Lung (tissue), 12 donors: Measurements from ENCODE around the gene IGLL5. TPM values are rescaled to one million over a fixed set of nuclear protein-coding genes. Genes with fewer than 3 reads are reported as not detected.

ENCODE experiments used
- ATAC-seq: fragments of 200-7000 bp; cut with Tn5 transposase; one replicate; pipeline ENCODE4 v1.9.1; 2020; ENCODE audit warnings: moderate number of reproducible peaks; ENCODE audit not compliant: insufficient read depth, low FRiP score
- DNase-seq, 3 donors: peaks; one replicate each; pipeline ENCODE4 v3.0.0-alpha.2; 2013 to 2017
- H3K27ac ChIP-seq, 2 donors: one replicate each; pipeline ENCODE4 v1.5.1; 2013; ENCODE audit warnings: mild to moderate bottlenecking in 2 of 2, moderate library complexity in 2 of 2, control low read depth in 1 of 2, inconsistent platforms in 1 of 2, low read depth in 1 of 2, low read length in 1 of 2
- H3K27me3 ChIP-seq, 3 donors: one replicate each; pipeline ENCODE4 v1.5.1; 2013; ENCODE audit warnings: low read length in 2 of 3; ENCODE audit not compliant: control insufficient read depth in 3 of 3, insufficient read depth in 3 of 3
- H3K36me3 ChIP-seq, 4 donors: one replicate each; pipeline ENCODE4 v1.5.1; 2013; ENCODE audit warnings: low read length in 4 of 4, mild to moderate bottlenecking in 1 of 4, moderate library complexity in 1 of 4; ENCODE audit not compliant: control insufficient read depth in 4 of 4, insufficient read depth in 4 of 4
- H3K4me1 ChIP-seq, 5 donors: one replicate each; pipeline ENCODE4 v1.5.1; 2013; ENCODE audit warnings: low read length in 5 of 5, mild to moderate bottlenecking in 2 of 5, moderate library complexity in 1 of 5; ENCODE audit not compliant: control insufficient read depth in 5 of 5, insufficient read depth in 5 of 5
- H3K4me3 ChIP-seq: one replicate; pipeline ENCODE4 v1.5.1; 2013; ENCODE audit warnings: mild to moderate bottlenecking, control low read depth, moderate library complexity
- H3K9ac ChIP-seq, 2 donors: one replicate each; pipeline ENCODE4 v1.5.1; 2013; ENCODE audit warnings: low read length in 2 of 2, control low read depth in 1 of 2; ENCODE audit not compliant: insufficient read depth in 1 of 2
- H3K9me3 ChIP-seq, 4 donors: one replicate each; pipeline ENCODE4 v1.5.1; 2013; ENCODE audit warnings: low read length in 3 of 4, mild to moderate bottlenecking in 1 of 4, moderate library complexity in 1 of 4; ENCODE audit not compliant: control insufficient read depth in 4 of 4, insufficient read depth in 3 of 4
- CTCF ChIP-seq: IDR thresholded peaks from 2 replicates; pipeline ENCODE4 v1.5.1; 2012; ENCODE audit warnings: mild to moderate bottlenecking; ENCODE audit errors: control extremely low read depth, extremely low read depth
- WGBS, 2 donors: extraction: QIAGEN DNeasy Blood & Tissue Kit; methylation state at CpG; one replicate each; pipeline ENCODE4 v1.1.7; 2013; 5-methylcytosine and 5-hydroxymethylcytosine counted together
- polyA plus RNA-seq, 2 donors: library from polyadenylated mRNA; stranded (reverse); fragments of 200-250 nt; gene quantifications; one replicate each; pipeline ENCODE4 v1.2.1, GENCODE V29; 2013
- total RNA-seq, 2 donors: library from RNA; depleted of rRNA in 1 of 2; stranded (reverse); fragments of >200 nt in 1 of 2; gene quantifications; one replicate each; pipeline ENCODE4 v1.2.1, GENCODE V29; 2014 to 2021
- donor health status: control.
- donor health status: control.
- donor health status: Bipolar disorder and iron deficiency.
- donor health status: healthy.
- donor health status: DM: yes; HTN: yes; CAD: no.

The IGLL5 gene
- total and polyA plus RNA-seq, 4 donors = 5.4 to 21.5 (median 11.3) TPM

- ATAC-seq (no peak), DNase-seq (no peak)
- WGBS, 2 donors = 84 to 92% methylated on average over 7 of the region's 7 CpGs
- Histone ChIP-seq H3K4me3 (no peak overlapping the region), H3K27ac (no peak overlapping the region), H3K9me3 (no peaks in the 10 kb centered on the region), H3K27me3 (no peaks in the 10 kb centered on the region), H3K9ac (no peak overlapping the region), H3K36me3 (no peaks in the 10 kb centered on the region), H3K4me1 (no peaks in the 10 kb centered on the region)
- no peak for TF ChIP-seq CTCF
Measured at GRCh38 chr22:22918297-22918965, 30.8 kb downstream of the IGLL5 start.

GRCh38 chr22:22919041-22919440 lies 31.4 kb downstream of the IGLL5 start:
- no peak for ATAC-seq
- H3K4me1 ChIP-seq = no peaks in the 10 kb centered on the region
- WGBS, 2 donors = 91 to 97% methylated on average over 7 of the region's 7 CpGs

GRCh38 chr22:22920104-22920654 lies 32.6 kb downstream of the IGLL5 start:
- H3K36me3 ChIP-seq = no peaks in the 10 kb centered on the region

More at GRCh38 chr22:22919041-22919440, 31.4 kb downstream of the IGLL5 start:
- no peak overlapping the region for H3K4me3 ChIP-seq
- no peaks in the 10 kb centered on the region for H3K9me3 ChIP-seq
- no peak overlapping the region for H3K27ac ChIP-seq
- no peak for DNase-seq
- no peaks in the 10 kb centered on the region for H3K27me3 ChIP-seq
- no peak overlapping the region for H3K9ac ChIP-seq
- TF ChIP-seq CTCF = no peak
- no peaks in the 10 kb centered on the region for H3K36me3 ChIP-seq

More at GRCh38 chr22:22920104-22920654, 32.6 kb downstream of the IGLL5 start:
- Histone ChIP-seq H3K4me3 (no peak overlapping the region), H3K9me3 (no peaks in the 10 kb centered on the region), H3K27me3 (no peaks in the 10 kb centered on the region), H3K27ac (no peak overlapping the region), H3K9ac (no peak overlapping the region), H3K4me1 (no peaks in the 10 kb centered on the region)
- DNase-seq = no peak
- TF ChIP-seq CTCF = no peak
- WGBS, 2 donors = 86 to 95% methylated on average over 6 to 7 of the region's 7 CpGs
- no peak for ATAC-seq
